GM12875 (cell line): Measurements from ENCODE around the gene SNX32.
"Not testable (repeated sequence)": the region's sequence is repeated elsewhere in the genome, so short reads cannot be mapped to it uniquely, and the experiment has no call there.

Experiments
- H3K4me3 ChIP-seq: one replicate; pipeline ENCODE4 v1.5.1; 2011; ENCODE audit warnings: low read depth, low read length, control low read depth
- TF ChIP-seq, protein P1 (sequence below): IDR thresholded peaks from 2 replicates; pipeline ENCODE4 v1.5.1; 2011; ENCODE audit warnings: low read depth, mild to moderate bottlenecking, control low read depth, inconsistent platforms, low read length, moderate library complexity, borderline replicate concordance; ENCODE audit not compliant: insufficient read depth

SNX32 gene

DNA sequence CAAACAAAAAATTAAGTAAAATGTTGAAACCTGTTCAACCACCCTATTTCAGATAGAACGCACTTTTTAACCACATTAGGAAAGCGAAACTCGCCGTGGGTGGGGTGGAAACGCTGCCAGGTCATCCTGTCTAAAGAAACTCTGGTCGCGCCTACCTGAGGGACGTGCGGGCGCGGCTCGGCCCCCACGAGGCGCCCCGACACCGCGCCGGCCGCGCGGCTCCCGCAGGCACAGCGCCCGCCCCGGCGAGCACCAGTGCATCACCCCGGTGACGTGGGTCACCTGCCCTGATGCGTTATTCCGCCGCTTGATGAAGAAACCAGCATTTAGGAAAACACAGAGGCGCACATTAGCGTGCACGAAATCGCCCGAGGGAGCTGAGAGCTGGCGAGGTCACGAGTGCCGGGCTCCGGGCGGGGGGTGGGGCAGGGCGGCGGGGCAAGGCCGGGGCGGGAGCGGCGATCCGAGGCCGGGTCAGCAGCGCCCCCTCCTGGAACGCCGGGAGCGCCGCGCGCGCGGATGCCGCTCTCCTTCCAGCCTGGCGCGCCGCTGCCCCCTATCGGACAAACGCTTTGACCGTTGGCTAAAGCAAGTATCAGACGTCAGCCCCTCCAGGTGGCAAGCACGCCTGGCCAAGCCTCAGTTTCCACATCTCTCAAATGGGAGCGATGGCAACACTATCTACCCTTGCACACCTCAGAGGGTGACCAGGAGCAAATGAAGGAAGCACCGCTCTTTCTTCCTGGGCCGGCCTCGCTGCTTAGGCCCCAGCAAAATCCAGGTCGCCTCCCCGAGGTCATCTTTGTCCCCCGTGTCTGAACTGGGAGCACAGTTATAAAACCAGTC lies 15.7 kb upstream of the SNX32 start:
- TF ChIP-seq, protein P1, sequence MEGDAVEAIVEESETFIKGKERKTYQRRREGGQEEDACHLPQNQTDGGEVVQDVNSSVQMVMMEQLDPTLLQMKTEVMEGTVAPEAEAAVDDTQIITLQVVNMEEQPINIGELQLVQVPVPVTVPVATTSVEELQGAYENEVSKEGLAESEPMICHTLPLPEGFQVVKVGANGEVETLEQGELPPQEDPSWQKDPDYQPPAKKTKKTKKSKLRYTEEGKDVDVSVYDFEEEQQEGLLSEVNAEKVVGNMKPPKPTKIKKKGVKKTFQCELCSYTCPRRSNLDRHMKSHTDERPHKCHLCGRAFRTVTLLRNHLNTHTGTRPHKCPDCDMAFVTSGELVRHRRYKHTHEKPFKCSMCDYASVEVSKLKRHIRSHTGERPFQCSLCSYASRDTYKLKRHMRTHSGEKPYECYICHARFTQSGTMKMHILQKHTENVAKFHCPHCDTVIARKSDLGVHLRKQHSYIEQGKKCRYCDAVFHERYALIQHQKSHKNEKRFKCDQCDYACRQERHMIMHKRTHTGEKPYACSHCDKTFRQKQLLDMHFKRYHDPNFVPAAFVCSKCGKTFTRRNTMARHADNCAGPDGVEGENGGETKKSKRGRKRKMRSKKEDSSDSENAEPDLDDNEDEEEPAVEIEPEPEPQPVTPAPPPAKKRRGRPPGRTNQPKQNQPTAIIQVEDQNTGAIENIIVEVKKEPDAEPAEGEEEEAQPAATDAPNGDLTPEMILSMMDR: peak; percentile 99

DNA sequence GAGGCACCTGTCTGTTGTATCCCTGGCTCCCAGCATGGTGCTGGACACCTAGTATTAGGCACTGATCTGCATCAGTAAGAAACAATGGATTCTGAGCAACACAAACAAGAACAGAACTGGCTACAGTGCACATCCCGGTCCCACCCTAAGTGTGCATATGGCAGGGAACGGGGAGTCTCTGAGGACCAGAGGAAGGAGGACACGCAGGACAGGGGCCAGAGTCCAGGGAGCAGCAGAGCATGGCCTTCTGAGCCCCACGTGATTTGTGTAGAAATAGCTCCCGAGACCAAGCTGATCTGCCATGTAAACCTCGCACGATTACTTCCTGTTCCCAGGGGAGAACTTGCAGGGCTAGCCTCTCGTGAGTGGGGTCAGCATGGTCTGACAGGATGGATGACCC lies 12.7 kb upstream of the SNX32 start:
- H3K4me3 ChIP-seq: no peak overlapping the region
- TF ChIP-seq, protein P1: no peak

More for the DNA sequence above, 15.7 kb upstream of the SNX32 start:
- peak overlapping the region; percentile 44 for H3K4me3 ChIP-seq

DNA sequence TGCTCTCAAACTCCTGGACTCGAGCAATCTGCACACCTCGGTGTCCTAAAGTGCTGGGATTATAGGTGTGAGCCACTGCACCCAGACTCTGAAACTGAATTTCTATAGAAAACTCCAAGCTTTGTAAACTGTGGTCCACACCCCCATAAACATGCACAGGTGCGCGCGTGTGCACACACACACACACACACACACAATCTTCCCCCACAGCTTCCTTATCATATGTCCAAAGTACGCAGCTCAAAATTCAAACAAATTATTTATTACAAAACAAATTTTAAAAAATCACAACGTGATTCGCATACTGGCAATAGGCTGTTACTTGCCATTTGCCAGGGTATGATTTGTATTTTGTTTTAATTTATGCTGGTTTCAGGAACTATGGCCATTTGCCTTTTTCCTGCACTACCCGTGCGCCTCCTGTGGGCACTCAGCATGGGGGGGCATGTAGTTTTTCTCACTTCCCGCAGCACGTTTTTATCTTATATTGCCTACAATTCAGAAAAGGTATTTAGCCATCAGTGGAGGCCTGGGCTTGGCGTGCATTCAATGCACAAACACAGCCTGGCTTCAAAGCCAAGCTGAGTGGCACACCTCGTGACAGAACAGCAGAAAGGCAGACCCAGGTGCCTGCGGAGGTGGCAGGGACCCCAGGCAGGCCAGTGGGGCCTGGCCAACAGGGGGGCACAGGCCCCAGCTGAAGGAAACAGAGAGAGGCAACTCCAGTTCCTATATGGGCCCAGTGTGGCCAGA lies 10.8 kb upstream of the SNX32 start:
- H3K4me3 ChIP-seq: no peak overlapping the region
- TF ChIP-seq, protein P1: no peak

DNA sequence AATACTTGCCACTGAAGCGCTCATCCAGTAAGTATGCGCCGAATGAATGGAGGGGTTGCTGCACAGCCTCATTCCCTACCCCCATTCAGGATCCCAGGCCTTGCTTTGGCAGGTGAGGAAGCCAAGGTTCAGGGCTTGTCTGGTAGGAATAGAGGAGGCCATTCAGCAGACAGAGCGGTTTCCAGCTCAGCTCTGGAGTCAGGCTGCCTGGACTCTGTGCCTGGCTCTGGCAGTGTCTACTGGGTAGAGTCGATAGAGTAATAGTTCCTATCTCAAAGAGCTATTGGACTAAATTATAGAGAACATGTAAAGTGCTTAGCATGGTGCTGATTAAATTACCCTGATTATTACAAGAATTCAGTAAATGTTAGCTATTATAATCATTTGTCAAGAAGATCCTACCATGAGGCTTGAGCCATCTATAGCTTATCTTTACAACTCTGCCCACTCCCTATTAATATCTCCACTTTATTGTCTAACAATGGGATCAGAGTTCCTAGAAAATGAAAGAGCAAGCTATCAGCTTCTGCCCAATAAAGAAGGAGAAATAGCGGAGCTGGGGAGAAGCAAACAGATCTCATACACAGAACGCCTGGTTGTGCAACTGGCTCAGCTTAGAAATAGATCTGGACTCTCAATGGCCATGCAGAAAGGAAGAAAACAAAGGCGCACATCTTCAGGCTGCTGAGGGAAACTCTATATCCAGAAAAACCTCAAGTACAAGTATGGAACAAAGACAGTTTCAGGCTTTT lies 6.6 kb upstream of the SNX32 start:
- TF ChIP-seq, protein P1: no peak
- no peak overlapping the region for H3K4me3 ChIP-seq

DNA sequence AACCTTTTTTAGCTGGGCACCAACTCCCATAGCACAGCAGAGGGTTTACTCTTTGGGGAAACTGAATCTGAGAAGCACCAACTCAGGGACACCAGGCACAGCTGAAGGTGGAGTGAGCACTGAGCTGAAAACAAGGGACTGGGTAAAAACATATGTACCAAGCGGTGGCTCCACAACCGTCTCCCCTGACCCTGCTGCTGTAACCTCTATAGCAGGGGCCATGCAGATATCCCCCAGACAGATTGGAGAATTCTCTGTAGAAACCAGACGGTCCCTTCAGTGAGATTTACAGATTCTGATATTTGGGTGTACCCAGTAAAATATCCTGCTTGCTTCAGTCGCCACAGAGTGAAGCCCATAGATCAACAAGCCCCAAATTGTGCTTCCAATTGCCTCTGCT lies 4.3 kb upstream of the SNX32 start:
- no peak overlapping the region for H3K4me3 ChIP-seq
- TF ChIP-seq, protein P1: no peak

DNA sequence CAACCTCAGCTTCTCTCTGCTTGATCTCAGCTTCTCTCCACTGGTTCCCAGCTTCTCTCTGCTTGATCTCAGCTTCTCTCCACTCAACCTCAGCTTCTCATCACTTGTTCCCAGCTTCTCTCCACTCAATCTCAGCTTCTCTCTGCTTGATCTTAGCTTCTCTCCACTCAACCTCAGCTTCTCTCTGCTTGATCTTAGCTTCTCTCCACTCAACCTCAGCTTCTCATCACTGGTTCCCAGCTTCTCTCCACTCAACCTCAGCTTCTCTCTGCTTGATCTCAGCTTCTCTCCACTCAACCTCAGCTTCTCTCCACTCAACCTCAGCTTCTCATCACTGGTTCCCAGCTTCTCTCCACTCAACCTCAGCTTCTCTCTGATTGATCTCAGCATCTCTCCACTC lies 1.5 kb upstream of the SNX32 start:
- not testable (repeated sequence) for H3K4me3 ChIP-seq

DNA sequence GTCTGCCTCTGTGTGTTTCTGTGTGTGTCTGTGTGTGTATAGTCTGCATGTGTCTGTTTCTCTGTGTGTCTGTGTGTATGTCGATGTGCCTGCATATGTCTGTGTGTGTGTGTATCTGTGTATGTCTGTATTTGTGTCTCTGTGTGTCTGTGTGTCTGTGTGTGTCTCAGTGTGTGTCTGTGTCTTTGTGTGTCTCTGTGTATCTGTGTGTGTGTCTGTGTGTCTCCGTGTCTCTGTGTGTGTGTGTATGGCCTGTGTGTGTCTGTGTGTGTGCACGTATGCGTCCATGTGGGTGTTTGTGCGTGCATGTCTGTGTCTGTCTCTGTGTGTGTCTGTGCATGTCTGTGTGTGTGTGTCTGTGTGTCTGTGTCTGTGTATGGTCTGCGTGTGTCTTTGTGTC lies 439 bp downstream of the SNX32 start:
- TF ChIP-seq, protein P1: no peak
- peak overlapping the region; percentile 80 for H3K4me3 ChIP-seq
